ENCODE data around the gene PCYT2.

PCYT2 gene

GRCh38 chr17:81869221-81870130, 41.7 kb downstream of the PCYT2 start:
- no peak for DNase-seq

- DNase-seq, result no peak
These were observed 42.5 kb downstream of the PCYT2 start for GRCh38 chr17:81868674-81869220.

- no peak for DNase-seq
These were observed 43.1 kb downstream of the PCYT2 start for GRCh38 chr17:81867991-81868673.

- no peak for DNase-seq
These were observed 43.8 kb downstream of the PCYT2 start for GRCh38 chr17:81867170-81867990.

- DNase-seq, result no peak
These were observed 44.6 kb downstream of the PCYT2 start for GRCh38 chr17:81866440-81867169.

- DNase-seq, result no peak
These were observed 45.3 kb downstream of the PCYT2 start for GRCh38 chr17:81865733-81866439.

GRCh38 chr17:81865358-81865732, 45.9 kb downstream of the PCYT2 start:
- DNase-seq, result no peak

- no peak for DNase-seq
These were observed 47.1 kb downstream of the PCYT2 start for GRCh38 chr17:81863833-81864768.

- DNase-seq, result no peak
These were observed 48.0 kb downstream of the PCYT2 start for GRCh38 chr17:81863123-81863675.

GRCh38 chr17:81860756-81861568, 50.2 kb downstream of the PCYT2 start:
- peak; percentile 100 for DNase-seq

GRCh38 chr17:81859906-81860755, 51.1 kb downstream of the PCYT2 start, which contains the start of gene P4HB:
P4HB (minus strand) TSS chr17:81860535; CDS start chr17:81860471, 64 bp downstream.
- no peak for DNase-seq

GRCh38 chr17:81858967-81859905, 52.0 kb downstream of the PCYT2 start:
- DNase-seq, result peak; percentile 39

GRCh38 chr17:81858170-81858966, 52.8 kb downstream of the PCYT2 start:
- DNase-seq, result no peak

GRCh38 chr17:81854974-81855774, 56.0 kb downstream of the PCYT2 start:
- no peak for DNase-seq

- no peak for DNase-seq
These were observed 59.0 kb downstream of the PCYT2 start for GRCh38 chr17:81852237-81852636.

Data from suppressor macrophage treated with lipopolysaccharide for 4 hours (primary cell).